Smooth muscle cell (in vitro differentiated cells): ENCODE results near the gene LRRC49. TPM values are rescaled to one million over a fixed set of nuclear protein-coding genes. Genes with fewer than 3 reads are reported as not detected.

Experiments used
- DNase-seq: peaks from one replicate; lab custom pipeline; 2025; ENCODE audit not compliant: unreplicated experiment; lab: John Stamatoyannopoulos, UW
- H2AFZ ChIP-seq: fragments of 200-600 bp; sonication (generic); 2 replicates; pipeline ENCODE4 v1.6.0; 2016; ENCODE audit warnings: antibody characterized with exemption, low read depth, mild to moderate bottlenecking
- H3F3A ChIP-seq: fragments of 200-600 bp; sonication (generic); 2 replicates; pipeline ENCODE4 v1.6.0; 2017; ENCODE audit warnings: antibody characterized with exemption, low read depth
- H3K27ac ChIP-seq: fragments of 200-600 bp; sonication (generic); 2 replicates; pipeline ENCODE4 v1.5.1; 2016; ENCODE audit warnings: low read depth, mild to moderate bottlenecking
- H3K27me3 ChIP-seq: fragments of 200-600 bp; sonication (generic); 2 replicates; pipeline ENCODE4 v1.6.1; 2016; ENCODE audit warnings: low read depth, mild to moderate bottlenecking
- H3K36me3 ChIP-seq: fragments of 200-600 bp; sonication (generic); 2 replicates; pipeline ENCODE4 v1.5.1; 2016; ENCODE audit warnings: low read depth
- H3K4me1 ChIP-seq: fragments of 200-600 bp; sonication (generic); 2 replicates; pipeline ENCODE4 v1.5.1; 2016; ENCODE audit warnings: low read depth
- H3K4me2 ChIP-seq: fragments of 200-600 bp; sonication (generic); 2 replicates; pipeline ENCODE4 v1.6.0; 2016; ENCODE audit warnings: mild to moderate bottlenecking
- H3K4me3 ChIP-seq: fragments of 200-600 bp; sonication (generic); 2 replicates; pipeline ENCODE4 v1.5.1; 2016; ENCODE audit warnings: mild to moderate bottlenecking
- H3K79me2 ChIP-seq: fragments of 200-600 bp; sonication (generic); 2 replicates; pipeline ENCODE4 v1.6.0; 2016; ENCODE audit warnings: low read depth, mild to moderate bottlenecking
- H3K9ac ChIP-seq: fragments of 200-600 bp; sonication (generic); 2 replicates; pipeline ENCODE4 v1.6.0; 2016; ENCODE audit warnings: low read depth
- H3K9me3 ChIP-seq: fragments of 200-600 bp; sonication (generic); replicated peaks from 2 replicates; pipeline ENCODE4 v1.5.1; 2016; ENCODE audit warnings: low read depth
- H4K20me1 ChIP-seq: fragments of 200-600 bp; sonication (generic); 2 replicates; pipeline ENCODE4 v1.6.0; 2016; ENCODE audit warnings: low read depth
- WGBS: methylation state at CpG from one replicate; pipeline ENCODE4 v1.1.7; 2016; ENCODE audit warnings: low lambda C conversion rate; 5-methylcytosine and 5-hydroxymethylcytosine counted together
- polyA plus RNA-seq: library from polyadenylated mRNA; unstranded; fragments of >200 nt; fragmentation: Nextera tagmentation; extraction: Ambion mirVana; gene quantifications from 2 replicates; pipeline ENCODE4 v1.2.1, GENCODE V29; 2016
- total RNA-seq: library from RNA; depleted of rRNA; stranded (reverse); fragments of >200 nt; gene quantifications from 2 replicates; pipeline ENCODE4 v1.2.3, GENCODE V29; 2014
- TF ChIP-seq, protein P1 (sequence below): fragments of 200-600 bp; sonication (generic); IDR thresholded peaks from 2 replicates; pipeline ENCODE4 v1.5.1; 2017; ENCODE audit warnings: borderline replicate concordance, mild to moderate bottlenecking, antibody characterized with exemption; ENCODE audit not compliant: insufficient read depth, poor library complexity, severe bottlenecking

LRRC49 gene
- total and polyA plus RNA-seq, 2 experiments from 2014 or later = 3.1 to 8.3 TPM

DNA sequence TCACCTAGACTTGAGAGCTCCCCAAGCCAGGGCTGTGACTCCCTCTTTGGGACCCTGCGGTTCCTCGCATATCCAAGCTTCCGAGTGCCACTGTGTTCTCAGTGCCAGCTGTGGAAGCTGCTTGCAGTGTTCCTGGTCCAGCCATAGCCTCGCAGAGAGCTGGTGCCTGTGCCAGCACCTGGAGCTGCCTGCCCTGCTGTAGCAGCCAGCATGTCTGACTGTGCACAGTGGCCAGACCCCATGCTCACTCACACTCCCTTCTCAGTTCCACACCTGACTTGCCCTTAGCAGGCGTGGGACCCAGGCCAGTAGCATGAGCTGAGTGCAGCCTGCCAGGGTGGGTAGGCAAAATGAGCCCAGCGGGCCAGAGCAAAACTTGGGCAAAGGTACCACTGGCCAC is 25.3 kb downstream of the LRRC49 start:
- no peaks in the 10 kb centered on the region for H3K27me3 ChIP-seq
- WGBS = 94% methylated on average over 6 of the region's 6 CpGs
- H3K9me3 ChIP-seq = no peaks in the 10 kb centered on the region
- no peak overlapping the region for H3K4me3 ChIP-seq
- no peaks in the 10 kb centered on the region for H3K79me2 ChIP-seq
- H4K20me1 ChIP-seq = no peaks in the 10 kb centered on the region
- no peak overlapping the region for H3K9ac ChIP-seq
- H3K36me3 ChIP-seq = no peaks in the 10 kb centered on the region
- TF ChIP-seq, protein P1, sequence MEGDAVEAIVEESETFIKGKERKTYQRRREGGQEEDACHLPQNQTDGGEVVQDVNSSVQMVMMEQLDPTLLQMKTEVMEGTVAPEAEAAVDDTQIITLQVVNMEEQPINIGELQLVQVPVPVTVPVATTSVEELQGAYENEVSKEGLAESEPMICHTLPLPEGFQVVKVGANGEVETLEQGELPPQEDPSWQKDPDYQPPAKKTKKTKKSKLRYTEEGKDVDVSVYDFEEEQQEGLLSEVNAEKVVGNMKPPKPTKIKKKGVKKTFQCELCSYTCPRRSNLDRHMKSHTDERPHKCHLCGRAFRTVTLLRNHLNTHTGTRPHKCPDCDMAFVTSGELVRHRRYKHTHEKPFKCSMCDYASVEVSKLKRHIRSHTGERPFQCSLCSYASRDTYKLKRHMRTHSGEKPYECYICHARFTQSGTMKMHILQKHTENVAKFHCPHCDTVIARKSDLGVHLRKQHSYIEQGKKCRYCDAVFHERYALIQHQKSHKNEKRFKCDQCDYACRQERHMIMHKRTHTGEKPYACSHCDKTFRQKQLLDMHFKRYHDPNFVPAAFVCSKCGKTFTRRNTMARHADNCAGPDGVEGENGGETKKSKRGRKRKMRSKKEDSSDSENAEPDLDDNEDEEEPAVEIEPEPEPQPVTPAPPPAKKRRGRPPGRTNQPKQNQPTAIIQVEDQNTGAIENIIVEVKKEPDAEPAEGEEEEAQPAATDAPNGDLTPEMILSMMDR = no peak
- H3K4me2 ChIP-seq = no peak overlapping the region
- H3K27ac ChIP-seq = no peak overlapping the region
- H3K4me1 ChIP-seq = no peaks in the 10 kb centered on the region
- DNase-seq = no peak
- no peaks in the 10 kb centered on the region for H3F3A ChIP-seq
- no peak overlapping the region for H2AFZ ChIP-seq

DNA sequence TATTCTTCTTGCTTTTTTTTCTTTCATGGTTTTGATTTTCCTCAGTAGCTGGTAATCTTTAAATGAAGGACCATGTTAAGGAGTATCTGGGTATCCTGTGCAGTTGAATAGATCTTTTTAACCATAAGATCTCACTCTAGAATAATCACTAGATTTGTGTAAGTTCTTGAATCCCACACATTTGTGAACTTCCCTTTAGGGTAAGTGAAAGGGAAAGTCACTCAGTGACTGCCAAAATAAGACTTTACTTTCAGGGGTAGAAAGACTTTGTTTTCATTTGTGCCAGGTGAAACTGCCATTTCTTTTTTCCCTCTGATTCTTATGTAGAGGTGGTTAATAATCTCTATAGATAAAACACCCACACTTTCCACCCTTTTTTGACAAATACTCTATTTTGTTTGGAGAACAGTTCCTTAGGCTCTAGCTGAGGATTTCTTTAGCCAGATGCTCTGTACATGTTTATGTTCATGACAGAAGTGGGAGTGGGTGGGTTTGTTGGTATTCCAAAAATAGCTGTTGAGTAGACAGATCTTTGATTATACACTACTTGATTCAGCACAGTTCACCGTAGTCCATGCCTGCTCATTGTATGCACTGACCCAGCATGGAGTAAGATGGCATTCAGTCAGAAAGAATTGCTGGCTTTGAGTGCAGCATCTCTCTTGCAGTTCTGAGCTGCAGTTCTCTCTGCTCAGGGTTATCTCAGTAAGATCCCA is 28.5 kb downstream of the LRRC49 start:
- H3K27ac ChIP-seq = no peak overlapping the region
- DNase-seq = no peak

DNA sequence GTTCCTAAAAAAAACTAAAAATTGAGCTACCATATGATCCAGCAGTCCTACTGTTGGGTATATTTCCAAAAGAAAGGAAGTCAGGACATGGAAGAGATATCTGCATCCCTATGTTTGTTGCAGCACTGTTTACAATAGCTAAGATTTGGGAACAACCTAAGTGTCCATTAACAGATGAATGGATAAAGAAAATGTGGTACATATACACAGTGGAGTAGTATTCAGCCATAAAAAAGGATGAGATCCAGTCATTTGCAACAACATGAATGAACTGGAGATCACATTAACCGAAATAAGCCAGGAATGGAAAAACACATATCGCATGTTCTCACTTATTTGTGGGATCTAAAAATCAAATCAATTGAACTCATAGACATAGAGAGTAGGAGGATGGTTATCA is 29.5 kb downstream of the LRRC49 start:
- no peaks in the 10 kb centered on the region for H3K9me3 ChIP-seq
- no peaks in the 10 kb centered on the region for H3K4me1 ChIP-seq
- H3K36me3 ChIP-seq = no peaks in the 10 kb centered on the region
- no peaks in the 10 kb centered on the region for H4K20me1 ChIP-seq
- no peaks in the 10 kb centered on the region for H3K27me3 ChIP-seq
- no peak overlapping the region for H3K4me3 ChIP-seq
- H3K27ac ChIP-seq = no peak overlapping the region
- TF ChIP-seq, protein P1 = no peak
- no peaks in the 10 kb centered on the region for H3F3A ChIP-seq
- no peak overlapping the region for H3K9ac ChIP-seq
- H3K79me2 ChIP-seq = no peaks in the 10 kb centered on the region
- DNase-seq = no peak
- no peak overlapping the region for H3K4me2 ChIP-seq
- WGBS = 94% methylated on average over 2 of the region's 2 CpGs
- H2AFZ ChIP-seq = no peak overlapping the region

More for the DNA sequence above, 28.5 kb downstream of the LRRC49 start:
- no peaks in the 10 kb centered on the region for H3F3A ChIP-seq
- no peaks in the 10 kb centered on the region for H4K20me1 ChIP-seq
- no peaks in the 10 kb centered on the region for H3K9me3 ChIP-seq
- no peak overlapping the region for H2AFZ ChIP-seq
- H3K36me3 ChIP-seq = no peaks in the 10 kb centered on the region
- H3K79me2 ChIP-seq = no peaks in the 10 kb centered on the region
- no peaks in the 10 kb centered on the region for H3K27me3 ChIP-seq
- 36% methylated on average over 1 of the region's 1 CpG for WGBS
- TF ChIP-seq, protein P1 = no peak
- H3K4me1 ChIP-seq = no peaks in the 10 kb centered on the region
- no peak overlapping the region for H3K4me2 ChIP-seq
- no peak overlapping the region for H3K4me3 ChIP-seq
- no peak overlapping the region for H3K9ac ChIP-seq
